Omental fat pad (tissue), 4 donors: ENCODE data around the gene UBE2L3. TPM values are rescaled to one million over a fixed set of nuclear protein-coding genes. Genes with fewer than 3 reads are reported as not detected.

ENCODE experiments used
- ATAC-seq: fragments of 150-250 bp; one replicate; pipeline ENCODE4 v1.9.1; 2016; ENCODE audit warnings: mild to moderate bottlenecking, moderate library complexity; ENCODE audit not compliant: low FRiP score
- DNase-seq: peaks from one replicate; pipeline ENCODE4 v3.0.0-alpha.2; 2019; ENCODE audit warnings: low spot score
- total RNA-seq, 4 donors: library from RNA; depleted of rRNA; stranded (reverse); fragments of >200 nt; gene quantifications; one replicate each; pipeline ENCODE4 v1.1.0, GENCODE V29; 2016
- TF ChIP-seq, protein P1 (sequence below), 3 donors: fragments of 450-650 bp; IDR thresholded peaks; one replicate each; pipeline ENCODE4 v1.5.1; 2016 to 2017; ENCODE audit warnings: antibody characterized with exemption in 3 of 3, mild to moderate bottlenecking in 3 of 3, moderate library complexity in 2 of 3

The UBE2L3 gene
- total RNA-seq, 4 donors from 2014 or later, result 38.9 to 49.7 (median 44.0) TPM

DNA sequence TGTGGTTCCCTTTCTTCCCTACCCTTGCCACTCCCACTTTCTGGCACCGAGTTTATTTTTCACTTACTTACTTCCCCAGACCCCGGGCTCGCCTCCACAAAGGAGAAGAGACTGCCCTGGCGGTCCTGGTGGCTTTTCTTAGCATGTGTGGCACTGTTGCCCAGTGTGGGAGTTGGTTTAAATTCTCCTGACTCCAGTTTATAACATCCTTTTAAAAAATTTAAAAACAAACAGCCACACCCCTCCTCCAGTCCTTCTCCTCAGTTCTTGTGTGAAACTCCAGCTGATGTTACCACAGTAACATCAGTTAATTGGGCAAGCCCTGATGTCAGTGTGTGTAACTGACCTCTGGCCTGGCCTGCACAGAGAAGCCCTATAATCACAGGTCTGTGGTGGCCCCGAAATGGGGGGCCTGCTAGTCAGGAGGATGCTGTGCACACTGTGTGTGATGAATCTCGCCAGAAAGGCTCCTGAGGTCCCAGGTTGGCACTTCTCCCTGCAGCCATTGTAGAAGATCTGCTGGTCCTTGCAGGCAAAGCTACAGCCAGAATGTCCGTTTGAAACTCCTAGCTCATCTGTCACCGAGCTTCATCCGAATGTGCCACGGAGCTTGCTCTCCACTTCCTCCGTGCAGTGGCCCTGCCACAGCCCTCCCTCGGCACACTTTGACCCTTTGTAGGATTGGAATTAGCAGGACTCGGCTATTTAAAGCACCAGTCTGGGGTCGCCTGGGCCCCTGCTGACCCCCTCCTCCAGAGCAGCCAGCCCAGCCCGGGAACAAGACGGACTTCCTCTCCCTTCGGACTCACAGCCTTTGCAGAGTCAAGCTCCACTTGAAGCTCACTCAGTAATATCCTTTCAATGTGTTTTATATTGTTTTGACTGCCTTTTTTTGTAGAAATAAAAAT, 54.8 kb downstream of the UBE2L3 start:
- ATAC-seq (no peak), DNase-seq (no peak)
- TF ChIP-seq, protein P1, sequence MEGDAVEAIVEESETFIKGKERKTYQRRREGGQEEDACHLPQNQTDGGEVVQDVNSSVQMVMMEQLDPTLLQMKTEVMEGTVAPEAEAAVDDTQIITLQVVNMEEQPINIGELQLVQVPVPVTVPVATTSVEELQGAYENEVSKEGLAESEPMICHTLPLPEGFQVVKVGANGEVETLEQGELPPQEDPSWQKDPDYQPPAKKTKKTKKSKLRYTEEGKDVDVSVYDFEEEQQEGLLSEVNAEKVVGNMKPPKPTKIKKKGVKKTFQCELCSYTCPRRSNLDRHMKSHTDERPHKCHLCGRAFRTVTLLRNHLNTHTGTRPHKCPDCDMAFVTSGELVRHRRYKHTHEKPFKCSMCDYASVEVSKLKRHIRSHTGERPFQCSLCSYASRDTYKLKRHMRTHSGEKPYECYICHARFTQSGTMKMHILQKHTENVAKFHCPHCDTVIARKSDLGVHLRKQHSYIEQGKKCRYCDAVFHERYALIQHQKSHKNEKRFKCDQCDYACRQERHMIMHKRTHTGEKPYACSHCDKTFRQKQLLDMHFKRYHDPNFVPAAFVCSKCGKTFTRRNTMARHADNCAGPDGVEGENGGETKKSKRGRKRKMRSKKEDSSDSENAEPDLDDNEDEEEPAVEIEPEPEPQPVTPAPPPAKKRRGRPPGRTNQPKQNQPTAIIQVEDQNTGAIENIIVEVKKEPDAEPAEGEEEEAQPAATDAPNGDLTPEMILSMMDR (IDR thresholded peaks at IDR 0.05), result no peak

DNA sequence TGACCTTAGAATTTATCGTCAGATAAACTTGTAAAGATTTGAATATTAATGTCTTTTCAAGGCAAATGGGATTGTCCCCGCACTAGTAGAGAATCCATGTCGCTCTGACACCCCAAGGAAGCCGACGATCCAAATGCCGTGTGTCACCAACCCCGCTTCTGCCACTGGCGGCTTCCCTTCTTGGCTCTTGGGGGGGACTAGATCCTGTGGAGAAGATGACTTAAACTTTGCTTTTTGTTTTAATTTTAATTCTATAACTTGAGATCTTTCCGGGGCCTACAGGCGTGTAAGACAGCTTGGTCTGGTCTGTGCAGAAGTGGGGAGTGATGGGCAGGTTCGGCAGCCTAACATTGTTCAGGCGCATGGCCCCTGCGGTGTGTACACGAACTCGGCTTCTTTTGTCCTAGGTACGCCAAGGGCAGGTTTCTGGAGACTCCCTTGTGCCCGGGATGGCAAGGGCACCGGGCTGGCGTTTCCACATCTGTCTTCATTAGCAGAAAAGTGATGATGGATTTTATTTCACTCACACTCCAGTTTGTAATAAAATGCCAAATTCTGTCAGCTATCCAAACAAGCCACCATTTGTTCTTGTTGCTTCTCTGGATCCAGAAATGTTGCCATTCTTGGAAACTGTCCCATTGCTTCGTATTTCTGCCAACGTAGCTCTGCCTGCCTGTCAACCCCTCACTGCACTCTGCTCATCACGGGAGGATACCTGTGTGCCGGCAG, 55.6 kb downstream of the UBE2L3 start:
- TF ChIP-seq, protein P1 (IDR thresholded peaks at IDR 0.05), result no peak
- ATAC-seq (no peak), DNase-seq (no peak)

DNA sequence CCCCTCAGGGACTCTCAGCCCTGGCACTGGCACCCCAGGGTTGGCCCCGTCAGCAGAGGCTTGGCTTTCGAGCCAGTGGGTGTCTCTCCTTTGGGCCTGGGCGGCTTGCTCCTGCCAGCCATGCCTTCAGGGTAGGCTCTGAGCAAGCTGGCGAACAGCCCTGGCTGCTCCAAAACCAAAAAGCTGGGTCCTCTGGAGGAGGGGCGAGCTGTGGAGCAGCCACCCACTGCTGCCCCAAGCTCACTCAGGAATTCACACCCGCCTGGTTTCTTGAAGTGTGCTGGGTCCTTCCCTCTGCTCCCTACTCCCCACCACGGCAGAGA, 56.1 kb downstream of the UBE2L3 start:
- ATAC-seq, result no peak
- no peak for DNase-seq
- TF ChIP-seq, protein P1 (IDR thresholded peaks at IDR 0.05), result no peak

DNA sequence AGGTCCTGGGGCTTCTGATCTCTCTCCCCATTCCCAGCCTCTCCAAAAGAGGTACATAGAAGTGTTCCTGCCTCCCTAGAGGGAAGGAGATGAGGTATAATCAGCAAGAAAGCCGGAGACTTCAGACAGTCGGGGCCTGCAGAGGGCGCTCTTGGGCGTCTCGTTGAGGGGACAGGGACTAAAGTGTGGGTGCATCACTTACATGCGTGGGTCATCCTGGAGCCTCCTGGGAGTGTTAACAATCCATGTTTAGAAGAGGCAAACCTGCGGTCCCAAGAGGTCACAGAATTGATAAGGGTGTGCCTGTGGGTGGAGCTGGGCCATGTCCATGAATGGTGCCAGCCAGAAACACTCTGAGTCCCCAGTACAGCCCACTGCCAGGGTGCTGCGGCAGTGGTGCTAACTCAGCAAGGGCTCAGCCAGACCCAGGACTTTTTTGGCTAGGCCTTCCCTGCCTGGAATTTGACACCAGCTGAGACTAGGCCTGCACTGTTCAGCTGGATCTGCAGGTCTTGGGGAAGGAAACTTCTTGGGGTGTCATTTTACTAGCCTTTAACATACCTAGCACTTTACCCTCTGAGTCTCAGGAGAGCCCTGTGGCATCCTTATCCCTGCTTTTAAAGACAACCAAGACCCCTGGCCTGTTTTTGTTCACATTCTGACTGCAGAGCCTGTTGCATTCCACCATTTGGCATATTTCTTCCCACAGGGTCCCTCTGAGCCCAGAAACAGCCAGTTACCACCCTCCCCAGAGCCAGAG, 56.8 kb downstream of the UBE2L3 start:
- DNase-seq (no peak), ATAC-seq (no peak)
- TF ChIP-seq, protein P1 (IDR thresholded peaks at IDR 0.05), result no peak

DNA sequence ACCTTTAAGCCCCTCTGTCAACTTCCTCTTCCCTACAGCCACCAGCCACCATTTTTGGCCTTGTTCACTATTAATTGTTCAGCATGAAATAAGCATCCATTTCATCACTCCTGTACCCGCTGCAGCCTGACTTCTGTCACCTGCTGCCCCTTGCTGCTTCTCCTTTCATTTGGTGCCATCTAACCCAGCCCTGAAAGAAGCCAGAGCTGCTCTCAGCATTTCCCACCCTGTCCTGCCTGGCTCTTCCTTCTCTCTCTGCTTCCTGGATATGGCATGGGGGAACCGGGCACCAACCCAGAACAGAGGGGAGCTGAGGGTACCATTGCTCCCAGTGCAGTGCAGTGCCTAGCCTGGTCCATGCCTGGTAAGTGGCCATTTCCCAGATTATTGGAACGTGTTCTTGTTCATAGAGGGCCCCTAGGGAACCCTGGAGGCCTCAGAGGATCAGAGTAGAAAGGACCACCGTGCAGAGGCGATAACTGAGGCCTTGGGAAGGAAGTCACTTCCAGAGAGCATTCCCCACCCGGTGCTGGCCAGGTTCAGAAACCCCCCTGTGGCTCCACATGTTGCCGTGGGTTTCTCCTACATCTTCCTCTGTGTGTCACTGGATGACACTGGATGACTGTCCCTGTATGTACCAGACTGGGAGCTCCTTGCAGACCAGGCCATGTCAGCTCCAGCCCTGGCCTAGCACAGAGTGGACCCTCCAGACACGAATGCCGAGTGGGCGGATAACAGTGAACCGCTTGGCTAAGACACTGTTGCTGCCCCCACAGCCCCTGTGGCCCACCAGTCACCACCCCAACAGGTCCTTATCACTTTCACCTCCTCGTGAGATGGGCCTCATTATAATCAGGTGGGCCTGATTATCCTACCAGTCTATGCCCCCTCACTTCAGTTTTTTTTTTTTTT, 57.6 kb downstream of the UBE2L3 start:
- ATAC-seq, result no peak
- no peak for DNase-seq
- TF ChIP-seq, protein P1 (IDR thresholded peaks at IDR 0.05), result no peak

DNA sequence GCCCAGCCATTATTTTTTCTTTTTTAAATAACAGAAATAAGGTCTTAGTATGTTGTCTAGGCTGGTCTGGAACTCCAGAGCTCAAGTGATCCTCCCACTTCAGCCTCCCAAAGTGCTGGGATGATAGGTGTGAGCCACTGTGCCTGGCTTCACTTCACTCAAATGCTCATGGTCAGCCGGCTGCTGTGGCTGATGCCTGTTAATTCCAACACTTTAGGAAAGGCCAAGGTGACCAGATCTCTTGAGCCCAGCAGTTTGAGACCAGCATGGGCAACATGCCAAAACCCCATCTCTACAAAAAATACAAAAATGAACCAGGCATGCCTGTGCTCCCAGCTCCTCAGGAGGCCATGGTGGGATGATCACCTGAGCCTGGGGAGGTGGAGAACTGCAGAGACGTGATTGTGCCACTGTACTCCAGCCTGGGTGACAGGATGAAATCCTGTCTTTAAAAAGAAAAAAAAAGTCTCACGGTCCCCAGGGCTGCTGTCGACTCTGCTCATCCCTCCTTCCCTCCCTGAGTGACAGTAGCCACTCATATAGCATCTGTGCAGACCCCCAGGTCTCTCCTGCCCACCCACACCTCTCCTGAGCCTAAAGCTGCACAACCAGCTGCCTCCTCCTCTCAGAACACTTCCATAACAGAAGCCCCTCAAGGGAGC, 58.7 kb downstream of the UBE2L3 start:
- ATAC-seq, result no peak

More for the DNA sequence above, 58.7 kb downstream of the UBE2L3 start:
- no peak for DNase-seq
- TF ChIP-seq, protein P1 (IDR thresholded peaks at IDR 0.05), result no peak
